ENCODE measurements around the gene WNT11.

WNT11 gene

GRCh38 chr11:76243957-76244285 lies 37.6 kb upstream of the WNT11 start:
- no peak overlapping the region for H3K4me3 Mint-ChIP-seq
- H3K36me3 Mint-ChIP-seq (ENCODE audit: insufficient read depth), result no peaks in the 10 kb centered on the region
- no peak for ATAC-seq (replicated peaks; ENCODE audit: extremely low read depth, poor library complexity, severe bottlenecking)
- H3K4me1 Mint-ChIP-seq, result peaks cover 7% of the 10 kb centered on the region
- no peak for DNase-seq (ENCODE audit: low spot score in 2 of 2)
- no peak overlapping the region for H3K27ac Mint-ChIP-seq (ENCODE audit: low read depth)
- peaks cover 13% of the 10 kb centered on the region for H3K27me3 Mint-ChIP-seq
- H3K9me3 Mint-ChIP-seq, result no peaks in the 10 kb centered on the region

- Mint-ChIP-seq H3K36me3 (ENCODE audit: insufficient read depth) (no peaks in the 10 kb centered on the region), H3K4me1 (peaks cover 7% of the 10 kb centered on the region), H3K27me3 (peaks cover 13% of the 10 kb centered on the region), H3K27ac (ENCODE audit: low read depth) (no peak overlapping the region), H3K4me3 (no peak overlapping the region), H3K9me3 (no peaks in the 10 kb centered on the region)
- no peak for DNase-seq (ENCODE audit: low spot score in 2 of 2)
- no peak for ATAC-seq (replicated peaks; ENCODE audit: extremely low read depth, poor library complexity, severe bottlenecking)
Observed at GRCh38 chr11:76243193-76243956, 37.1 kb upstream of the WNT11 start.

- no peak overlapping the region for H3K27ac Mint-ChIP-seq (ENCODE audit: low read depth)
- no peaks in the 10 kb centered on the region for H3K36me3 Mint-ChIP-seq (ENCODE audit: insufficient read depth)
- DNase-seq (ENCODE audit: low spot score in 2 of 2), result no peak
- peaks cover 13% of the 10 kb centered on the region for H3K27me3 Mint-ChIP-seq
- H3K9me3 Mint-ChIP-seq, result no peaks in the 10 kb centered on the region
- peaks cover 7% of the 10 kb centered on the region for H3K4me1 Mint-ChIP-seq
- ATAC-seq (replicated peaks; ENCODE audit: extremely low read depth, poor library complexity, severe bottlenecking), result no peak
- no peak overlapping the region for H3K4me3 Mint-ChIP-seq
Observed at GRCh38 chr11:76242004-76242779, 35.9 kb upstream of the WNT11 start.

DNA sequence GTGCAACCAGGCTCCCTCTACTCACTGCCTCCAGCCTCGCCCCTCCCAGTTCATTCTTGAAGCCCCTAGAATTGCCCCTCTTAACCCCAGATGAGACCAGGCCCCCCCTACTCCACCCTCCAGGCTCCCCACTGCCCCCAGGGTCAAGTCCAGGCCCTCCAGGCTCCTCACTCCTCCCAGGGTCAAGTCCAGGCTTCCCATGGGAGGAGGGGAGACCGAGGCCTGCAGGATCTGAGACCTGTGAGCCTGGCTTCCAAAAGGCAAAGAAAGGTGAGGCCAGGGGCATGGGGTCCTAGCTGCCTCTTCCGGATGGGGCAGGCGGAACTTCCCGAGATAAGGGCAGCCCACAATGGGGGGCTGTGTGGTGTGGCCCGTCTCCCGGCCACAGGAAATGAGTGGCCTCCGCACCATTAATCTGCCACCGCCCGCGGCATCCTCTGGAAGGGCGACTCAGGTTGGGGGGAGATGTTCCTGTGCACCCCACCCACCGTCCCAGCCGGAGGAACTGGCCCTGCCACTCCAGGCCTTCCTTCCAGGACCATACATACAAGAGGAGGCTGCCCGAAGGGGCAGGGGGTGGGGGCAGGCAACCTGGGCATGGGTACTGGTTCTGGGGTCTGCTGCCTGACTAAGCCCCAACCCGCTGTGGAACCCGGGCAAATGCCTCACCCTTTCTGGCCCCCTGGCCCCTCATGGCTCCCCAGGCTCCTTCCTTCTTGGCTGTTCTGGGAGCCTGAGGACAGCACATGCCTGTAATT lies 35.1 kb upstream of the WNT11 start:
- peaks cover 13% of the 10 kb centered on the region for H3K27me3 Mint-ChIP-seq
- ATAC-seq (replicated peaks; ENCODE audit: extremely low read depth, poor library complexity, severe bottlenecking) (no peak), DNase-seq (ENCODE audit: low spot score in 2 of 2) (no peak)
- H3K4me1 Mint-ChIP-seq, result peaks cover 14% of the 10 kb centered on the region
- H3K9me3 Mint-ChIP-seq, result no peaks in the 10 kb centered on the region
- H3K4me3 Mint-ChIP-seq, result no peak overlapping the region
- H3K36me3 Mint-ChIP-seq (ENCODE audit: insufficient read depth), result peaks cover 7% of the 10 kb centered on the region
- no peak overlapping the region for H3K27ac Mint-ChIP-seq (ENCODE audit: low read depth)

DNA sequence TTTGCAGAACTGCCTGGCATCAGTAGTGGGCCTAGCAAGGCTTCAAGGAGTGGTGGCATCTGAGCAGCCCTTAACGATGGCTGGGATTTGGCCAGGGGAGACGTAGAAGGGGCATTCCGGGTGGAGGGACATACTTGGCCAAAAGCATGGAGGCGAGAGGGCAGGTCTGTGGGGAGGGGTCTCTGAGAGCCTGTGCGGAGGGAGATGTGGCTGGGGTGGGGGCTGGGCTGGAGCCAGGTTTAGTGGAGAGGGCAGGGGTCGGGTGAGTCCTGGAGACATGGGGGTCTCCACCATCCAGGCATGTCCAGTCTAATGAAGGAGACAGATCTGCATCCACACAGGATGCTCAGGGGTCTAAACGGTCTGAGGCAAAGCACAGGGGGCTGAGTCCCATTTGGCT lies 34.4 kb upstream of the WNT11 start:
- H3K36me3 Mint-ChIP-seq (ENCODE audit: insufficient read depth), result peaks cover 14% of the 10 kb centered on the region
- H3K9me3 Mint-ChIP-seq, result no peaks in the 10 kb centered on the region
- H3K27me3 Mint-ChIP-seq, result peaks cover 13% of the 10 kb centered on the region
- H3K4me1 Mint-ChIP-seq, result peaks cover 21% of the 10 kb centered on the region
- DNase-seq (ENCODE audit: low spot score in 2 of 2) (no peak), ATAC-seq (replicated peaks; ENCODE audit: extremely low read depth, poor library complexity, severe bottlenecking) (no peak)
- no peak overlapping the region for H3K27ac Mint-ChIP-seq (ENCODE audit: low read depth)
- H3K4me3 Mint-ChIP-seq, result no peak overlapping the region

- H3K9me3 Mint-ChIP-seq, result no peaks in the 10 kb centered on the region
- peaks cover 13% of the 10 kb centered on the region for H3K27me3 Mint-ChIP-seq
- peaks cover 27% of the 10 kb centered on the region for H3K4me1 Mint-ChIP-seq
- no peak for DNase-seq (ENCODE audit: low spot score in 2 of 2)
- H3K27ac Mint-ChIP-seq (ENCODE audit: low read depth), result no peak overlapping the region
- H3K36me3 Mint-ChIP-seq (ENCODE audit: insufficient read depth), result peaks cover 19% of the 10 kb centered on the region
- H3K4me3 Mint-ChIP-seq, result no peak overlapping the region
- ATAC-seq (replicated peaks; ENCODE audit: extremely low read depth, poor library complexity, severe bottlenecking), result no peak
Observed at GRCh38 chr11:76240161-76240540, 33.8 kb upstream of the WNT11 start.

DNA sequence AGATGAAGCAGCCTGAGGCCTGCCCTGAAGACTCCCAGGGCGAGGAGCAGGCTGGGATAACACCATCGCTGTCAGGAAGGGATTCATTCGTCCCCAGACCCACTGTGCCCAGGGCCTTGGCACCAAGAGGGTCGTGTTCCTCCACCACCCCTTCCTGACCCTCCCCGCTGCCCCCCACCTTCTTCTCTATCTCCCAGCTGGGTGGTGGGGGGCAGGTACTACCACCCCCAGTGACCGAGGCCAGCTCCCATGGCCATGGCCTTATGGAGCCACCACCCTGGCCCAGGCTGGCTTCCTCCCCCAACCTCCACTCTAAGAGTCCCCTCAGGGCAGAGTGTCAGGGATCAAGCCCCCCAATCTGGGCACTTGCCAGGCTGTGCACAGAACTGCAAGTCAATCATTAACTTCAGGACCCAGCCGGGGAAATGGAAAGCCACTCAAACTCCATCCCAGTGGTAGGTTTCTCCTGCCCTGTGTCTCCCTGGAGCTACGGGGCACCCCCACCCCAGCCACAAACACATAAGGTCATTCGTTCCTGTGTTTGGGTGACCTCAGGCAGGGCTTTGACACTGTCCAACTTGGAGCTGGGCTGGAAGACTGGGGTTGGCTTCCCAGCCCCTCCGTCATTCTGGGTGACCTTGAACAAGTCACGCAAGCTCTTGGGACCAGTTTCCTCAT lies 33.3 kb upstream of the WNT11 start:
- DNase-seq (ENCODE audit: low spot score in 2 of 2) (no peak), ATAC-seq (replicated peaks; ENCODE audit: extremely low read depth, poor library complexity, severe bottlenecking) (no peak)
- Mint-ChIP-seq H3K9me3 (no peaks in the 10 kb centered on the region), H3K27me3 (peaks cover 13% of the 10 kb centered on the region), H3K4me3 (no peak overlapping the region), H3K36me3 (ENCODE audit: insufficient read depth) (peaks cover 24% of the 10 kb centered on the region), H3K27ac (ENCODE audit: low read depth) (no peak overlapping the region), H3K4me1 (peaks cover 27% of the 10 kb centered on the region)

DNA sequence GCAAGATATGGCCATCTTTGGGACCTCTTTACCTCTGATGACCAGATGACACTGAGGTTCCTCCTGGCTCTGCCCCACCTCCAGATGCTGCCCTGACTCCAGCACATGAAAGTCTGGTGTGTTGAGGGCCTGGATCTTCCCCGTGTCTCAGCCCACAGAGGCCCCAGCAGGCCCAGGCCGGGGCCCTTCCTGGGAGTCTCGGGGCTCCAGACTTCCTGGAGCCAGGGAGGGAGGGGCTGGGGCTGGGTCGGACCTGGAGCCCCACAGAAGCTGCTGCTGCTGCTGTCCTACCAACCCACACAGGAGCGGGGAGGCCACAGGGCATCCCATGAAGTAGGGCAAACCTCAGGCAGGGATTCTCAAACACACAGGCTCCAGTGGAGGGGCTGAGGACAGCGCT lies 32.2 kb upstream of the WNT11 start:
- H3K27me3 Mint-ChIP-seq, result peaks cover 13% of the 10 kb centered on the region
- H3K36me3 Mint-ChIP-seq (ENCODE audit: insufficient read depth), result peaks cover 32% of the 10 kb centered on the region
- peaks cover 27% of the 10 kb centered on the region for H3K4me1 Mint-ChIP-seq
- DNase-seq (ENCODE audit: low spot score in 2 of 2) (no peak), ATAC-seq (replicated peaks; ENCODE audit: extremely low read depth, poor library complexity, severe bottlenecking) (no peak)
- H3K4me3 Mint-ChIP-seq, result no peak overlapping the region
- no peak overlapping the region for H3K27ac Mint-ChIP-seq (ENCODE audit: low read depth)
- H3K9me3 Mint-ChIP-seq, result no peaks in the 10 kb centered on the region

DNA sequence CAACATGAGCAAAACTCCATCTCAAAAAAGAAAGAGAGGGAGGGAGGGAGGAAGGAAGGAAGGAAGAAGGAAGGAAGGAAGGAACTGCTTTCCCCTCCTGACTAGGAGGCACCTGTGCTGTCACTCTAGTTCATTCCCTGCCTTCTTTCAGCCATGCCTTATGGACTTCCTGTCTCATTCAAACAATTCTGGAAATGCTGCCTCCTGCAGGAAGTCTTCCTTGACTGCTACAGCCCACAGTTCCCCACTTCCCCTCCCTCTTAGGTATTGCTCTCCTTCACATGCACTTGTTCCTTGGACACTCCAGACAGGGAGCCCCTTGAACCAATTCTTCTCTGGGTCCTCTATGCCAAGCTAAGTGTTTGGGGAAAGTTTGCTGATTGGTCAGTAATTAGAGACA lies 31.6 kb upstream of the WNT11 start:
- Mint-ChIP-seq H3K27ac (ENCODE audit: low read depth) (no peak overlapping the region), H3K27me3 (peaks cover 10% of the 10 kb centered on the region), H3K36me3 (ENCODE audit: insufficient read depth) (peaks cover 34% of the 10 kb centered on the region), H3K4me3 (peak overlapping the region; percentile 40), H3K9me3 (no peaks in the 10 kb centered on the region), H3K4me1 (peaks cover 30% of the 10 kb centered on the region)
- DNase-seq (ENCODE audit: low spot score in 2 of 2) (no peak), ATAC-seq (replicated peaks; ENCODE audit: extremely low read depth, poor library complexity, severe bottlenecking) (no peak)

GRCh38 chr11:76237000-76237649 lies 30.8 kb upstream of the WNT11 start:
- ATAC-seq (replicated peaks; ENCODE audit: extremely low read depth, poor library complexity, severe bottlenecking) (no peak), DNase-seq (ENCODE audit: low spot score in 2 of 2) (no peak)
- no peaks in the 10 kb centered on the region for H3K9me3 Mint-ChIP-seq
- peak overlapping the region; percentile 99 for H3K27ac Mint-ChIP-seq (ENCODE audit: low read depth)
- H3K4me3 Mint-ChIP-seq, result peak overlapping the region; percentile 92
- H3K36me3 Mint-ChIP-seq (ENCODE audit: insufficient read depth), result peaks cover 34% of the 10 kb centered on the region
- peaks cover 6% of the 10 kb centered on the region for H3K27me3 Mint-ChIP-seq
- H3K4me1 Mint-ChIP-seq, result peaks cover 35% of the 10 kb centered on the region

- peak overlapping the region; percentile 99 for H3K27ac Mint-ChIP-seq (ENCODE audit: low read depth)
- peak overlapping the region; percentile 92 for H3K4me3 Mint-ChIP-seq
- peaks cover 43% of the 10 kb centered on the region for H3K4me1 Mint-ChIP-seq
- peaks cover 34% of the 10 kb centered on the region for H3K36me3 Mint-ChIP-seq (ENCODE audit: insufficient read depth)
- no peak for ATAC-seq (replicated peaks; ENCODE audit: extremely low read depth, poor library complexity, severe bottlenecking)
- peaks cover 6% of the 10 kb centered on the region for H3K27me3 Mint-ChIP-seq
- H3K9me3 Mint-ChIP-seq, result no peaks in the 10 kb centered on the region
- DNase-seq (ENCODE audit: low spot score in 2 of 2), result no peak
Observed at GRCh38 chr11:76236092-76236999, 30.0 kb upstream of the WNT11 start.
